GM18907 (cell line): ENCODE results near the gene CUEDC1.
A peak's percentile ranks its signal among the peaks of the same experiment; 100 is the strongest.

Experiments
- ATAC-seq: cut with Tn5 transposase; IDR thresholded peaks from one replicate; pipeline ENCODE4 v1.9.1; 2021; ENCODE audit warnings: mild to moderate bottlenecking, moderate library complexity; ENCODE audit not compliant: unreplicated experiment

CUEDC1 gene

GRCh38 chr17:57866723-57867122 is 88.5 kb downstream of the CUEDC1 start:
- no peak for ATAC-seq

- ATAC-seq = no peak
Measured at GRCh38 chr17:57866319-57866718, 88.9 kb downstream of the CUEDC1 start.

- no peak for ATAC-seq
Measured at GRCh38 chr17:57864273-57864672, 90.9 kb downstream of the CUEDC1 start.

GRCh38 chr17:57862694-57863667 is 92.2 kb downstream of the CUEDC1 start:
- ATAC-seq = no peak

GRCh38 chr17:57861790-57862693 is 93.2 kb downstream of the CUEDC1 start:
- ATAC-seq = no peak

GRCh38 chr17:57861000-57861789 is 94.0 kb downstream of the CUEDC1 start:
- no peak for ATAC-seq

- no peak for ATAC-seq
Measured at GRCh38 chr17:57860414-57860999, 94.7 kb downstream of the CUEDC1 start.

GRCh38 chr17:57859601-57860413 is 95.4 kb downstream of the CUEDC1 start:
- ATAC-seq = no peak

- no peak for ATAC-seq
Measured at GRCh38 chr17:57858838-57859237, 96.4 kb downstream of the CUEDC1 start.

GRCh38 chr17:57856792-57857620 is 98.2 kb downstream of the CUEDC1 start:
- ATAC-seq = no peak

- ATAC-seq = no peak
Measured at GRCh38 chr17:57855391-57856035, 99.7 kb downstream of the CUEDC1 start.

GRCh38 chr17:57853695-57854094 is 101.5 kb downstream of the CUEDC1 start:
- no peak for ATAC-seq

GRCh38 chr17:57852955-57853328 is 102.3 kb downstream of the CUEDC1 start:
- ATAC-seq = no peak

- ATAC-seq = no peak
Measured at GRCh38 chr17:57852092-57852954, 102.9 kb downstream of the CUEDC1 start.

- ATAC-seq = peak; percentile 93
Measured at GRCh38 chr17:57849874-57850754, 105.1 kb downstream of the CUEDC1 start, which contains the start of gene MRPS23. Gene MRPS23 (minus strand): TSS chr17:57850044. CDS start chr17:57850010, 34 bp downstream.
